ENCODE data around the gene MSI2. TPM values are rescaled to one million over a fixed set of nuclear protein-coding genes. Genes with fewer than 3 reads are reported as not detected.
"Not testable (repeated sequence)": the region's sequence is repeated elsewhere in the genome, so short reads cannot be mapped to it uniquely, and the experiment has no call there.

The MSI2 gene
- total RNA-seq, 1 donor from 2014 or later: 31.0 TPM

- no peak for DNase-seq (ENCODE audit: low spot score in 2 of 2)
- no peak for FAIRE-seq
These were observed 32.4 kb downstream of the MSI2 start for GRCh38 chr17:57288773-57289121.

GRCh38 chr17:57289130-57289529, 32.8 kb downstream of the MSI2 start:
- FAIRE-seq: no peak
- DNase-seq (ENCODE audit: low spot score in 2 of 2): no peak

GRCh38 chr17:57289613-57290012, 33.3 kb downstream of the MSI2 start:
- FAIRE-seq: no peak
- DNase-seq (ENCODE audit: low spot score in 2 of 2): no peak

GRCh38 chr17:57290981-57291380, 34.7 kb downstream of the MSI2 start:
- DNase-seq (ENCODE audit: low spot score in 2 of 2) (no peak), FAIRE-seq (no peak)

GRCh38 chr17:57292091-57292490, 35.8 kb downstream of the MSI2 start:
- FAIRE-seq (no peak), DNase-seq (ENCODE audit: low spot score in 2 of 2) (no peak)

GRCh38 chr17:57293077-57293476, 36.8 kb downstream of the MSI2 start:
- no peak for FAIRE-seq
- no peak for DNase-seq (ENCODE audit: low spot score in 2 of 2)

GRCh38 chr17:57294101-57294500, 37.8 kb downstream of the MSI2 start:
- no peak for DNase-seq (ENCODE audit: low spot score in 2 of 2)
- FAIRE-seq: no peak

GRCh38 chr17:57294629-57295501, 38.5 kb downstream of the MSI2 start:
- DNase-seq (ENCODE audit: low spot score in 2 of 2) (no peak), FAIRE-seq (no peak)

GRCh38 chr17:57295526-57296023, 39.3 kb downstream of the MSI2 start:
- DNase-seq (ENCODE audit: low spot score in 2 of 2): no peak
- FAIRE-seq: no peak

GRCh38 chr17:57296231-57296630, 39.9 kb downstream of the MSI2 start:
- FAIRE-seq: no peak

GRCh38 chr17:57299176-57299575, 42.9 kb downstream of the MSI2 start:
- FAIRE-seq (no peak), DNase-seq (ENCODE audit: low spot score in 2 of 2) (no peak)

More at GRCh38 chr17:57296231-57296630, 39.9 kb downstream of the MSI2 start:
- no peak for DNase-seq (ENCODE audit: low spot score in 2 of 2)

- not testable (repeated sequence) for DNase-seq (ENCODE audit: low spot score in 2 of 2); FAIRE-seq
These were observed 44.3 kb downstream of the MSI2 start for GRCh38 chr17:57300592-57300991.

- no peak for DNase-seq (ENCODE audit: low spot score in 2 of 2)
- FAIRE-seq: no peak
These were observed 46.6 kb downstream of the MSI2 start for GRCh38 chr17:57302690-57303465.

GRCh38 chr17:57305144-57305728, 48.9 kb downstream of the MSI2 start:
- DNase-seq (ENCODE audit: low spot score in 2 of 2) (no peak), FAIRE-seq (no peak)

GRCh38 chr17:57305908-57306504, 49.7 kb downstream of the MSI2 start:
- DNase-seq (ENCODE audit: low spot score in 2 of 2) (no peak), FAIRE-seq (no peak)

GRCh38 chr17:57308543-57309186, 52.3 kb downstream of the MSI2 start:
- no peak for FAIRE-seq
- DNase-seq (ENCODE audit: low spot score in 2 of 2): no peak

- FAIRE-seq (no peak), DNase-seq (ENCODE audit: low spot score in 2 of 2) (no peak)
These were observed 53.2 kb downstream of the MSI2 start for GRCh38 chr17:57309479-57309878.

- DNase-seq (ENCODE audit: low spot score in 2 of 2) (no peak), FAIRE-seq (no peak)
These were observed 55.2 kb downstream of the MSI2 start for GRCh38 chr17:57311281-57312216.

- no peak for FAIRE-seq
- DNase-seq (ENCODE audit: low spot score in 2 of 2): no peak
These were observed 55.9 kb downstream of the MSI2 start for GRCh38 chr17:57312242-57312641.

Measured in frontal cortex (tissue), 4 donors.